Measurements from ENCODE around the gene VSIR. TPM values are rescaled to one million over a fixed set of nuclear protein-coding genes. Genes with fewer than 3 reads are reported as not detected.
A peak's percentile ranks its signal among the peaks of the same experiment; 100 is the strongest.

The VSIR gene
- total RNA-seq, 1 donor from 2014 or later: 117 TPM

GRCh38 chr10:71726580-71727104 is 46.7 kb downstream of the VSIR start:
- H3K27me3 ChIP-seq (ENCODE audit: low read depth): no peaks in the 10 kb centered on the region
- H3K27ac ChIP-seq: peak overlapping the region; percentile 87
- DNase-seq: no peak
- ATAC-seq: no peak
- H3K4me1 ChIP-seq: peaks cover 52% of the 10 kb centered on the region
- H3K36me3 ChIP-seq: no peaks in the 10 kb centered on the region
- no peaks in the 10 kb centered on the region for H3K9me3 ChIP-seq
- intact Hi-C loops (cut with DNase I): no loop called here
- TF ChIP-seq CTCF (IDR thresholded peaks at IDR 0.05): no peak
- no peak overlapping the region for H3K4me3 ChIP-seq

- intact Hi-C loops (cut with DNase I): no loop called here
- Histone ChIP-seq H3K4me1 (peaks cover 52% of the 10 kb centered on the region), H3K9me3 (no peaks in the 10 kb centered on the region), H3K36me3 (no peaks in the 10 kb centered on the region), H3K27ac (peak overlapping the region; percentile 87), H3K27me3 (ENCODE audit: low read depth) (no peaks in the 10 kb centered on the region), H3K4me3 (no peak overlapping the region)
- DNase-seq (no peak), ATAC-seq (peak in 1 of 2 donors; percentile 15)
- no peak for TF ChIP-seq CTCF (IDR thresholded peaks at IDR 0.05)
These were observed 47.2 kb downstream of the VSIR start for GRCh38 chr10:71725998-71726579.

- no peaks in the 10 kb centered on the region for H3K9me3 ChIP-seq
- no peak for TF ChIP-seq CTCF (IDR thresholded peaks at IDR 0.05)
- no peaks in the 10 kb centered on the region for H3K36me3 ChIP-seq
- ATAC-seq (no peak), DNase-seq (no peak)
- intact Hi-C loops (cut with DNase I): no loop called here
- peak overlapping the region; percentile 31 for H3K27ac ChIP-seq
- no peaks in the 10 kb centered on the region for H3K27me3 ChIP-seq (ENCODE audit: low read depth)
- H3K4me3 ChIP-seq: no peak overlapping the region
- H3K4me1 ChIP-seq: peaks cover 51% of the 10 kb centered on the region
These were observed 48.1 kb downstream of the VSIR start for GRCh38 chr10:71725249-71725648.

- DNase-seq: no peak
- H3K4me1 ChIP-seq: peaks cover 46% of the 10 kb centered on the region
- intact Hi-C loops (cut with DNase I): no loop called here
- no peak overlapping the region for H3K27ac ChIP-seq
- no peak for TF ChIP-seq CTCF (IDR thresholded peaks at IDR 0.05)
- no peak for ATAC-seq
- no peaks in the 10 kb centered on the region for H3K9me3 ChIP-seq
- no peaks in the 10 kb centered on the region for H3K36me3 ChIP-seq
- no peaks in the 10 kb centered on the region for H3K27me3 ChIP-seq (ENCODE audit: low read depth)
- H3K4me3 ChIP-seq: no peak overlapping the region
These were observed 48.8 kb downstream of the VSIR start for GRCh38 chr10:71724539-71724938.

GRCh38 chr10:71723311-71723710 is 50.0 kb downstream of the VSIR start:
- intact Hi-C loops (cut with DNase I): no loop called here
- no peak for TF ChIP-seq CTCF (IDR thresholded peaks at IDR 0.05)
- no peaks in the 10 kb centered on the region for H3K27me3 ChIP-seq (ENCODE audit: low read depth)
- peaks cover 43% of the 10 kb centered on the region for H3K4me1 ChIP-seq
- no peak overlapping the region for H3K4me3 ChIP-seq
- DNase-seq (no peak), ATAC-seq (no peak)
- H3K36me3 ChIP-seq: no peaks in the 10 kb centered on the region
- no peaks in the 10 kb centered on the region for H3K9me3 ChIP-seq
- H3K27ac ChIP-seq: no peak overlapping the region
